Peyer's patch (tissue), 4 donors: ENCODE results near the gene HNRNPUL1.
A peak's percentile ranks its signal among the peaks of the same experiment; 100 is the strongest.

Experiments
- POLR2A ChIP-seq, 2 donors: fragments of 450-650 bp; IDR thresholded peaks; one replicate each; pipeline ENCODE4 v1.5.1; 2017; ENCODE audit warnings: antibody characterized with exemption in 2 of 2, mild to moderate bottlenecking in 2 of 2, moderate library complexity in 2 of 2
- TF ChIP-seq, protein P1 (sequence below), 6 experiments: fragments of 450-650 bp in 4 of 6; fragments of 200-600 bp in 2 of 6; sonication (generic) in 1 of 6; IDR thresholded peaks; one replicate each; pipeline ENCODE4 v1.5.1; 2017 to 2019; ENCODE audit warnings: antibody characterized with exemption in 6 of 6, mild to moderate bottlenecking in 3 of 6, moderate library complexity in 1 of 6

DNA sequence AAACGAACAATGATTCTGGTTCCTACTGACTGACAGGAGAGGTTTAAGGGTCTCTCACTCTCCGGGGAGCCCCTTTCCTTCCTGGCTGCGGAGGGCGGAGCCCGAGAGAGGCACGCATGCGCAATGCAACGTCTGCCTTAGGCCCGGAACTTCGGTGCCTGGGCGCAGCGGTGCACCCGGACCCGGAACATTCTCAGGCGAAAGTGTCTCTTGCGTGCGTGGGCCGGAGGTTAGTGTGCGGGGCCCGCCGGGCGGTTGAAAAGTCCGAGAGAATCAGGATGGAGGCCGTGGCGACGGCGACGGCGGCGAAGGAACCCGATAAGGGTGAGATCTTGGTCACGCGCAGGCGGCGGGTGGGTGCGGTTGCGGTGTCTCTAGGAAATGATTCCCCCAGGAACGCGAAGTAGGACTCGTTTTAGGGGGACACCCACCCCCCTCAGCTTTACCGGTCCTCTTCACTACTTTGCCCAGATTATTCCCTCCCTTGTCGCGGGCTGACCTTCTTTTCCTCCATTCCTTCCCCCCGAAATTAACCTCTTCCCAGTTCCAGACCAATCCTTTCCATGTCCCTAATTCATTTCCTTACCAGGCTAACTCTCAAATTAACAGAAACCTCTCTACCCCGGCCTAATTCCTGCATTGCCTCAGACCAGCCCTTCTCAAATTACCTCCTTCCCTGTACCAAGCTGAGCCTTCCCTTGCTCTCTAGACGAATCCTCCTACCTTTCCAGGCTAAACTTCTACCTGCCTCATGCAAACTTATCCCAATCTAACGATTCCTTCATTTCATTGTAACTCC lies 46.1 kb downstream of the HNRNPUL1 start, which contains the start of gene CCDC97:
- TF ChIP-seq POLR2A (IDR thresholded peaks at IDR 0.05): peak; percentile 65 to 74
- TF ChIP-seq, protein P1, sequence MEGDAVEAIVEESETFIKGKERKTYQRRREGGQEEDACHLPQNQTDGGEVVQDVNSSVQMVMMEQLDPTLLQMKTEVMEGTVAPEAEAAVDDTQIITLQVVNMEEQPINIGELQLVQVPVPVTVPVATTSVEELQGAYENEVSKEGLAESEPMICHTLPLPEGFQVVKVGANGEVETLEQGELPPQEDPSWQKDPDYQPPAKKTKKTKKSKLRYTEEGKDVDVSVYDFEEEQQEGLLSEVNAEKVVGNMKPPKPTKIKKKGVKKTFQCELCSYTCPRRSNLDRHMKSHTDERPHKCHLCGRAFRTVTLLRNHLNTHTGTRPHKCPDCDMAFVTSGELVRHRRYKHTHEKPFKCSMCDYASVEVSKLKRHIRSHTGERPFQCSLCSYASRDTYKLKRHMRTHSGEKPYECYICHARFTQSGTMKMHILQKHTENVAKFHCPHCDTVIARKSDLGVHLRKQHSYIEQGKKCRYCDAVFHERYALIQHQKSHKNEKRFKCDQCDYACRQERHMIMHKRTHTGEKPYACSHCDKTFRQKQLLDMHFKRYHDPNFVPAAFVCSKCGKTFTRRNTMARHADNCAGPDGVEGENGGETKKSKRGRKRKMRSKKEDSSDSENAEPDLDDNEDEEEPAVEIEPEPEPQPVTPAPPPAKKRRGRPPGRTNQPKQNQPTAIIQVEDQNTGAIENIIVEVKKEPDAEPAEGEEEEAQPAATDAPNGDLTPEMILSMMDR (IDR thresholded peaks at IDR 0.05): no peak
